Fibroblast of lung (primary cell): Measurements from ENCODE around the gene ABCB4. TPM values are rescaled to one million over a fixed set of nuclear protein-coding genes. Genes with fewer than 3 reads are reported as not detected.
"Not testable (repeated sequence)": the region's sequence is repeated elsewhere in the genome, so short reads cannot be mapped to it uniquely, and the experiment has no call there.

ENCODE experiments used
- DNase-seq, 2 donors: peaks; one replicate each; pipeline versions ENCODE4 v3.0.0 to v3.0.0-alpha.2; 2010; ENCODE audit warnings: low read depth in 2 of 2
- H2AFZ ChIP-seq: 2 replicates; pipeline ENCODE4 v1.5.1; 2012; ENCODE audit warnings: low read length, control low read depth, inconsistent platforms
- H3K27ac ChIP-seq: 2 replicates; pipeline ENCODE4 v1.5.1; 2011; ENCODE audit warnings: low read length, control low read depth; ENCODE audit not compliant: insufficient read depth
- H3K27me3 ChIP-seq: 2 replicates; pipeline ENCODE4 v1.5.1; 2011; ENCODE audit warnings: mild to moderate bottlenecking, low read length; ENCODE audit not compliant: control insufficient read depth, insufficient read depth
- H3K36me3 ChIP-seq: 2 replicates; pipeline ENCODE4 v1.5.1; 2011; ENCODE audit warnings: low read length; ENCODE audit not compliant: control insufficient read depth, insufficient read depth
- H3K4me1 ChIP-seq: 2 replicates; pipeline ENCODE4 v1.5.1; 2011; ENCODE audit warnings: low read length; ENCODE audit not compliant: control insufficient read depth, insufficient read depth; ENCODE audit errors: extremely low read depth
- H3K4me2 ChIP-seq: 2 replicates; pipeline ENCODE4 v1.5.1; 2011; ENCODE audit warnings: low read length, control low read depth; ENCODE audit not compliant: insufficient read depth; ENCODE audit errors: extremely low read depth
- H3K4me3 ChIP-seq, 4 experiments: fragments of 200-600 bp in 1 of 4; sonication (generic) in 1 of 4; replicated peaks in 1 of 4; 2 replicates each; pipeline ENCODE4 v1.5.1; 2011 to 2016; ENCODE audit warnings: low read length in 4 of 4, low read depth in 3 of 4, mild to moderate bottlenecking in 3 of 4, control low read depth in 2 of 4, inconsistent platforms in 1 of 4, mixed read lengths in 1 of 4; ENCODE audit not compliant: insufficient read depth in 1 of 4; ENCODE audit errors: control extremely low read depth in 1 of 4
- H3K79me2 ChIP-seq: 2 replicates; pipeline ENCODE4 v1.5.1; 2012; ENCODE audit warnings: mild to moderate bottlenecking, low read length, inconsistent platforms; ENCODE audit not compliant: control insufficient read depth, insufficient read depth
- H3K9ac ChIP-seq: 2 replicates; pipeline ENCODE4 v1.5.1; 2011; ENCODE audit warnings: mild to moderate bottlenecking, low read length, control low read depth; ENCODE audit not compliant: insufficient read depth
- H3K9me3 ChIP-seq: 2 replicates; pipeline ENCODE4 v1.5.1; 2012; ENCODE audit warnings: low read depth, low read length; ENCODE audit not compliant: control insufficient read depth, insufficient read depth
- H4K20me1 ChIP-seq: 2 replicates; pipeline ENCODE4 v1.5.1; 2011; ENCODE audit warnings: low read length; ENCODE audit not compliant: control insufficient read depth, insufficient read depth; ENCODE audit errors: extremely low read depth
- EZH2 ChIP-seq: IDR thresholded peaks from 2 replicates; pipeline ENCODE4 v1.5.1; 2012; ENCODE audit warnings: low read length, control low read depth, mild to moderate bottlenecking; ENCODE audit errors: missing control alignments
- polyA plus RNA-seq, 2 donors: library from polyadenylated mRNA; depleted of rRNA in 1 of 2; stranded (reverse) in 1 of 2; unstranded in 1 of 2; fragments of >200 nt; gene quantifications; 2 replicates each; pipeline ENCODE4 v1.2.1, GENCODE V29; 2011 to 2012; ENCODE audit warnings: missing spikeins in 1 of 2
- total RNA-seq: library from RNA; depleted of rRNA; stranded (reverse); fragments of >200 nt; gene quantifications from 2 replicates; pipeline ENCODE4 v1.2.1, GENCODE V29; 2014
- TF ChIP-seq, protein P1 (sequence below), 2 donors: IDR thresholded peaks in 1 of 2; conservative IDR thresholded peaks in 1 of 2; 1 replicate in 1 of 2; 2 replicates in 1 of 2; pipeline ENCODE4 v1.5.1; 2011 to 2012; ENCODE audit warnings: low read length in 2 of 2, control low read depth in 1 of 2, inconsistent platforms in 1 of 2, low read depth in 1 of 2, mild to moderate bottlenecking in 1 of 2

The ABCB4 gene
- total and polyA plus RNA-seq, 2 donors (not counting 1 experiment from before 2014, with no cell fraction given) = 0.16 to 0.66 TPM

DNA sequence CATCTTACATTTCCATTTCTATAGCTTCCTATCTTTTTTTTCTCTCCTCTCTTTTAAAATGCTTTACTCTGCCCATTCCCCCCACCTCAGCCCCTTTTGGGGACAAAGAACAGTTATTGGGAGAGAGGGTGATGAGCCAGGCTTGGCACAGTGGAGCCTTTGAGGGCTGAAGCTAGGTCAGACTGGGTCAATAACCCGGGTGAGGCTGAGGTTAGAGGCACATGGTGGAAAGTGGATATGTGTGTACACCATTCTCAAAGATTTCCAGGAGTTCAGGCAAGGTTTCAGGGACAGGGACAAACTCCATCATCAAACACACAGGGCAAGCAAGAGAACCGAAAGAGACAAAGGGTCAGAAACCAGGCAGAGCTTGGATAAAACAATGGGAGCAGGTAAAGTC, 11.5 kb downstream of the ABCB4 start:
- TF ChIP-seq, protein P1, sequence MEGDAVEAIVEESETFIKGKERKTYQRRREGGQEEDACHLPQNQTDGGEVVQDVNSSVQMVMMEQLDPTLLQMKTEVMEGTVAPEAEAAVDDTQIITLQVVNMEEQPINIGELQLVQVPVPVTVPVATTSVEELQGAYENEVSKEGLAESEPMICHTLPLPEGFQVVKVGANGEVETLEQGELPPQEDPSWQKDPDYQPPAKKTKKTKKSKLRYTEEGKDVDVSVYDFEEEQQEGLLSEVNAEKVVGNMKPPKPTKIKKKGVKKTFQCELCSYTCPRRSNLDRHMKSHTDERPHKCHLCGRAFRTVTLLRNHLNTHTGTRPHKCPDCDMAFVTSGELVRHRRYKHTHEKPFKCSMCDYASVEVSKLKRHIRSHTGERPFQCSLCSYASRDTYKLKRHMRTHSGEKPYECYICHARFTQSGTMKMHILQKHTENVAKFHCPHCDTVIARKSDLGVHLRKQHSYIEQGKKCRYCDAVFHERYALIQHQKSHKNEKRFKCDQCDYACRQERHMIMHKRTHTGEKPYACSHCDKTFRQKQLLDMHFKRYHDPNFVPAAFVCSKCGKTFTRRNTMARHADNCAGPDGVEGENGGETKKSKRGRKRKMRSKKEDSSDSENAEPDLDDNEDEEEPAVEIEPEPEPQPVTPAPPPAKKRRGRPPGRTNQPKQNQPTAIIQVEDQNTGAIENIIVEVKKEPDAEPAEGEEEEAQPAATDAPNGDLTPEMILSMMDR (conservative IDR thresholded peaks at IDR 0.05 in 1 of 2, IDR thresholded peaks at IDR 0.05 in 1 of 2; ENCODE audit: low read depth in 1 of 2, low read length in 2 of 2) = no peak
- TF ChIP-seq EZH2 = no peak
- Histone ChIP-seq H3K9ac (no peak overlapping the region), H3K4me3 (no peak overlapping the region), H3K4me2 (no peak overlapping the region), H4K20me1 (no peaks in the 10 kb centered on the region), H3K36me3 (no peaks in the 10 kb centered on the region), H3K9me3 (no peaks in the 10 kb centered on the region), H2AFZ (no peak overlapping the region), H3K27me3 (no peaks in the 10 kb centered on the region), H3K79me2 (no peaks in the 10 kb centered on the region), H3K27ac (no peak overlapping the region), H3K4me1 (no peaks in the 10 kb centered on the region)
- no peak for DNase-seq

DNA sequence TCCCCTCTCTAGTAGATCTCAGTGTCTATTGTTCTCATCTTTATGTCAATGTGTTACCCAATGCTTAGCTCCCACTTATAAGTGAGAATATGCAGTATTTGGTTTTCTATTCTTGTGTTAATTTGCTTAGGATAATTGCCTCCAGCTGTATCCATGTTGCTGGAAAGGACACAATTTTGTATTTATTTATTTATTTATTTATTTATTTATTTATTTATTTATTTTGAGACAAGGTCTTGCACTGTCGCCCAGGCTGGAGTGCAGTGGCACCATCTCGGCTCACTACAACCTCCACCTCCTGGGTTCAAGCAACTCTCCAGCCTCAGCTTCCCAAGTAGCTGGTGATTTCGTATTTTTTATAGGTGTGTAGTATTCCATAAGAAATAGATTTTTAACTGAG, 15.0 kb downstream of the ABCB4 start:
- DNase-seq, H3K79me2 ChIP-seq, H2AFZ ChIP-seq, H3K9me3 ChIP-seq, H3K9ac ChIP-seq, H3K4me3 ChIP-seq, H3K4me1 ChIP-seq, H4K20me1 ChIP-seq, H3K4me2 ChIP-seq, H3K27ac ChIP-seq, H3K27me3 ChIP-seq, H3K36me3 ChIP-seq: not testable (repeated sequence)

DNA sequence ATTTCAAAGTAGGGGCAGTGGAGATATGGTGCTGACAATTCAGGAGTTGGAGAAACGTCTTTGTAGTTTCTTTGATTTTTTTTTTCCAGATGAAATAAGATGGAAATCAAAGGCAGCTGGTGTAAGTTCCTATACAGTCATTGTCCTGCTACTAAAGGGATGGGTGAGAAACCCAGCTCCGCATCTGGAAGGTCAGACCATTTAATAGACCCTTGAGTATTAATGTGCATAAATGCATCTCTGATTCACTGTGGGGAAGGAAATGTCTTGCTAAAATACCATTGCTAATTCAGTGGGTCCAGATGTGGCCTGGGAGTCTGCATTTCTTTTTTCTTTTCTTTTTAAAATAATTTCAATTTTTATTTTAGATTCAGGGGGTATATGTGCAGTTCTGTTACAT, 15.5 kb downstream of the ABCB4 start:
- H3K27me3 ChIP-seq = no peaks in the 10 kb centered on the region
- no peak overlapping the region for H3K9ac ChIP-seq
- no peaks in the 10 kb centered on the region for H4K20me1 ChIP-seq
- no peaks in the 10 kb centered on the region for H3K36me3 ChIP-seq
- no peak overlapping the region for H3K4me2 ChIP-seq
- H3K4me1 ChIP-seq = no peaks in the 10 kb centered on the region
- no peak for DNase-seq
- H3K79me2 ChIP-seq = no peaks in the 10 kb centered on the region
- H2AFZ ChIP-seq = no peak overlapping the region
- no peak overlapping the region for H3K4me3 ChIP-seq
- TF ChIP-seq, protein P1 (conservative IDR thresholded peaks at IDR 0.05 in 1 of 2, IDR thresholded peaks at IDR 0.05 in 1 of 2; ENCODE audit: low read depth in 1 of 2, low read length in 2 of 2) = no peak
- TF ChIP-seq EZH2 = no peak
- no peak overlapping the region for H3K27ac ChIP-seq
- no peaks in the 10 kb centered on the region for H3K9me3 ChIP-seq

DNA sequence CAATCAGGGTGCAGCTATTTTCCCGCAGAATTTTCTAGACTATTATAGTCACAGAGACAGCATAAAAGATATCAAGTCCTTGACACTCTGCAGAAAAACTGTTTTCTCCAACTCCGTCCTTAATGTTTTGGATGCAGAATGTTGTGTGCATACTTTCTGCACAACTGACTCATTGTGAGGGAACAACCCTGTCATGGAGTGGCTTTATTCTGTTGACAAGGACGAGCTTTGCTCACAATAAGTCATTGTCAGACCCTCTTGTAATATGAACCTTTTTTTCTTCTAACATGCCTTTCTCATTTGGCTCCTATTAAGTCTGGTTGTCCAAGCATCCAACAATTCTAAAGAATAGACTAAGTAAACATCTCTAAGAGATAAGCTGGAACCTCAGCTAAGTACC, 17.3 kb downstream of the ABCB4 start:
- H3K9me3 ChIP-seq = no peaks in the 10 kb centered on the region
- H3K79me2 ChIP-seq = no peaks in the 10 kb centered on the region
- no peak overlapping the region for H3K9ac ChIP-seq
- H3K27me3 ChIP-seq = no peaks in the 10 kb centered on the region
- no peak overlapping the region for H3K27ac ChIP-seq
- no peaks in the 10 kb centered on the region for H3K4me1 ChIP-seq
- peak in 1 of 2 donors; percentile 4 for DNase-seq
- no peak for TF ChIP-seq EZH2
- TF ChIP-seq, protein P1 (conservative IDR thresholded peaks at IDR 0.05 in 1 of 2, IDR thresholded peaks at IDR 0.05 in 1 of 2; ENCODE audit: low read depth in 1 of 2, low read length in 2 of 2) = no peak
- H3K36me3 ChIP-seq = no peaks in the 10 kb centered on the region
- H3K4me3 ChIP-seq = no peak overlapping the region
- no peak overlapping the region for H3K4me2 ChIP-seq
- no peaks in the 10 kb centered on the region for H4K20me1 ChIP-seq
- H2AFZ ChIP-seq = no peak overlapping the region
